ENCODE results near the gene DIP2C.
"Not testable (repeated sequence)": the region's sequence is repeated elsewhere in the genome, so short reads cannot be mapped to it uniquely, and the experiment has no call there.

DIP2C gene

GRCh38 chr10:548238-548901, 141.1 kb downstream of the DIP2C start:
- DNase-seq = no peak

GRCh38 chr10:547591-548081, 141.8 kb downstream of the DIP2C start:
- no peak for DNase-seq

GRCh38 chr10:546971-547590, 142.4 kb downstream of the DIP2C start:
- DNase-seq = no peak

- no peak for DNase-seq
Observed at GRCh38 chr10:546451-546850, 143.0 kb downstream of the DIP2C start.

GRCh38 chr10:543862-544822, 145.3 kb downstream of the DIP2C start:
- DNase-seq = no peak

- no peak for DNase-seq
Observed at GRCh38 chr10:543131-543530, 146.3 kb downstream of the DIP2C start.

- DNase-seq = no peak
Observed at GRCh38 chr10:541750-542371, 147.6 kb downstream of the DIP2C start.

- DNase-seq = no peak
Observed at GRCh38 chr10:541041-541440, 148.4 kb downstream of the DIP2C start.

- no peak for DNase-seq
Observed at GRCh38 chr10:538895-539294, 150.6 kb downstream of the DIP2C start.

GRCh38 chr10:536935-537334, 152.5 kb downstream of the DIP2C start:
- no peak for DNase-seq

GRCh38 chr10:536371-536925, 153.0 kb downstream of the DIP2C start:
- no peak for DNase-seq

GRCh38 chr10:535952-536351, 153.5 kb downstream of the DIP2C start:
- DNase-seq = no peak

- DNase-seq = no peak
Observed at GRCh38 chr10:535051-535450, 154.4 kb downstream of the DIP2C start.

- no peak for DNase-seq
Observed at GRCh38 chr10:534047-534566, 155.4 kb downstream of the DIP2C start.

- DNase-seq = no peak
Observed at GRCh38 chr10:533611-534010, 155.9 kb downstream of the DIP2C start.

- DNase-seq = no peak
Observed at GRCh38 chr10:533186-533585, 156.3 kb downstream of the DIP2C start.

GRCh38 chr10:532331-532730, 157.1 kb downstream of the DIP2C start:
- DNase-seq = not testable (repeated sequence)

- no peak for DNase-seq
Observed at GRCh38 chr10:531541-531940, 157.9 kb downstream of the DIP2C start.

GRCh38 chr10:530717-531116, 158.8 kb downstream of the DIP2C start:
- no peak for DNase-seq

GRCh38 chr10:529468-530230, 159.8 kb downstream of the DIP2C start:
- DNase-seq = no peak

All from activated T-cell treated with anti-CD3 and anti-CD28 coated beads, Interleukin-2, amount 50 U/mL, for 1 hour (primary cell).